HepG2 (cell line): ENCODE data around the gene UQCC5. TPM values are rescaled to one million over a fixed set of nuclear protein-coding genes. Genes with fewer than 3 reads are reported as not detected.

ENCODE experiments used
- AGO2 ChIP-seq: fragments of 200-400 bp; formaldehyde crosslinking; optimal IDR thresholded peaks from 2 replicates; pipeline ENCODE3; 2017; ENCODE audit warnings: mild to moderate bottlenecking, low read depth, low read length, moderate library complexity
- CC2D1A ChIP-seq: sonication (generic); formaldehyde crosslinking; IDR thresholded peaks from 2 replicates; pipeline ENCODE4 v1.8.1; 2023; ENCODE audit warnings: mild to moderate bottlenecking, missing genetic modification reagents
- CENPT ChIP-seq: sonication (generic); formaldehyde crosslinking; IDR thresholded peaks from 2 replicates; pipeline ENCODE4 v1.8.0; 2022; ENCODE audit warnings: low read depth, mild to moderate bottlenecking, moderate library complexity, missing genetic modification reagents
- CSRNP2 ChIP-seq: sonication (generic); formaldehyde crosslinking; conservative IDR thresholded peaks from 2 replicates; pipeline ENCODE4 v1.8.0; 2022; ENCODE audit warnings: low read depth, missing genetic modification reagents
- EP300 ChIP-seq, 3 experiments: sonication (generic) in 1 of 3; formaldehyde crosslinking in 1 of 3; IDR thresholded peaks; 2 replicates each; pipeline versions ENCODE4 v1.5.1 to v1.6.1; 2011 to 2020; ENCODE audit warnings: low read depth in 2 of 3, low read length in 2 of 3, borderline replicate concordance in 1 of 3, improper control_type of control experiment in 1 of 3, mild to moderate bottlenecking in 1 of 3, missing genetic modification reagents in 1 of 3, moderate library complexity in 1 of 3
- KDM2A ChIP-seq: sonication (generic); formaldehyde crosslinking; IDR thresholded peaks from 2 replicates; pipeline ENCODE4 v1.4.0; 2020; ENCODE audit warnings: low read depth, missing genetic modification reagents, borderline replicate concordance
- MAFF ChIP-seq: IDR thresholded peaks from 2 replicates; pipeline ENCODE4 v1.6.1; 2011; ENCODE audit warnings: low read depth, low read length, improper control_type of control experiment
- PLRG1 ChIP-seq: fragments of 450-650 bp; conservative IDR thresholded peaks from 2 replicates; pipeline ENCODE4 v1.6.1; 2016
- RXRB ChIP-seq: IDR thresholded peaks from 2 replicates; pipeline ENCODE4 v1.6.1; 2016; ENCODE audit warnings: borderline replicate concordance, missing genetic modification reagents, missing compliant biosample characterization
- SNAI1 ChIP-seq: sonication (generic); formaldehyde crosslinking; IDR thresholded peaks from 2 replicates; pipeline ENCODE4 v1.5.0; 2020; ENCODE audit warnings: mild to moderate bottlenecking, missing genetic modification reagents, borderline replicate concordance
- ZFP36 ChIP-seq: fragments of 150-350 bp; IDR thresholded peaks from 2 replicates; pipeline ENCODE4 v1.6.1; 2018; ENCODE audit warnings: borderline replicate concordance, low read length, low read depth; ENCODE audit not compliant: partially characterized antibody
- ZNF281 ChIP-seq: sonication (generic); formaldehyde crosslinking; IDR thresholded peaks from 2 replicates; pipeline ENCODE4 v1.4.0; 2020; ENCODE audit warnings: missing genetic modification reagents, borderline replicate concordance
- ZNF547 ChIP-seq: sonication (generic); formaldehyde crosslinking; IDR thresholded peaks from 2 replicates; pipeline ENCODE4 v1.5.1; 2020; ENCODE audit warnings: mild to moderate bottlenecking, missing genetic modification reagents
- ZNF652 ChIP-seq: IDR thresholded peaks from 2 replicates; pipeline ENCODE4 v1.6.1; 2016; ENCODE audit warnings: low read depth, borderline replicate concordance
- ZNF672 ChIP-seq: sonication (generic); formaldehyde crosslinking; IDR thresholded peaks from 2 replicates; pipeline ENCODE4 v1.8.1; 2022; ENCODE audit warnings: missing genetic modification reagents
- ZNF709 ChIP-seq: sonication (generic); formaldehyde crosslinking; IDR thresholded peaks from 2 replicates; pipeline ENCODE4 v1.5.0; 2020; ENCODE audit warnings: mild to moderate bottlenecking, missing genetic modification reagents
- ZNF841 ChIP-seq: sonication (generic); formaldehyde crosslinking; IDR thresholded peaks from 2 replicates; pipeline ENCODE4 v1.8.1; 2023; ENCODE audit warnings: missing genetic modification reagents, borderline replicate concordance
- polyA plus RNA-seq, 8 experiments: library from polyadenylated mRNA; depleted of rRNA in 3 of 8; stranded (reverse) in 7 of 8; unstranded in 1 of 8; fragments of >200 nt; fragmentation: Illumina TruSeq in 4 of 8; extraction: Trizol in 4 of 8; gene quantifications; 2 replicates each; pipeline versions ENCODE4 v1.2.1 to v1.2.3, GENCODE V29; 2011 to 2016; ENCODE audit warnings: low read depth in 4 of 8, missing spikeins in 1 of 8, mixed read lengths in 1 of 8; ENCODE audit not compliant: insufficient read depth in 1 of 8
- total RNA-seq, 5 experiments: library from RNA; depleted of rRNA; stranded (reverse); fragments of >200 nt; fragmentation: Illumina TruSeq; extraction: Trizol; gene quantifications; 2 replicates each; pipeline ENCODE4 v1.2.3, GENCODE V29; 2016; ENCODE audit warnings: low read depth in 1 of 5
- TF ChIP-seq, protein P1 (sequence below): sonication (generic); formaldehyde crosslinking; IDR thresholded peaks from 2 replicates; pipeline ENCODE4 v1.5.0; 2020; ENCODE audit warnings: missing genetic modification reagents
- TF ChIP-seq, protein P2 (sequence below): sonication (generic); formaldehyde crosslinking; IDR thresholded peaks from 2 replicates; pipeline ENCODE4 v1.4.0; 2020; ENCODE audit warnings: missing genetic modification reagents
- TF ChIP-seq, protein P3 (sequence below): sonication (generic); formaldehyde crosslinking; IDR thresholded peaks from 2 replicates; pipeline ENCODE4 v1.4.0; 2020; ENCODE audit warnings: missing genetic modification reagents

Gene UQCC5
- total and polyA plus RNA-seq, 2 of the 13 experiments (the other 11 are each of a cell fraction or from before 2014, with no cell fraction given), result 15.4 to 29.5 TPM

DNA sequence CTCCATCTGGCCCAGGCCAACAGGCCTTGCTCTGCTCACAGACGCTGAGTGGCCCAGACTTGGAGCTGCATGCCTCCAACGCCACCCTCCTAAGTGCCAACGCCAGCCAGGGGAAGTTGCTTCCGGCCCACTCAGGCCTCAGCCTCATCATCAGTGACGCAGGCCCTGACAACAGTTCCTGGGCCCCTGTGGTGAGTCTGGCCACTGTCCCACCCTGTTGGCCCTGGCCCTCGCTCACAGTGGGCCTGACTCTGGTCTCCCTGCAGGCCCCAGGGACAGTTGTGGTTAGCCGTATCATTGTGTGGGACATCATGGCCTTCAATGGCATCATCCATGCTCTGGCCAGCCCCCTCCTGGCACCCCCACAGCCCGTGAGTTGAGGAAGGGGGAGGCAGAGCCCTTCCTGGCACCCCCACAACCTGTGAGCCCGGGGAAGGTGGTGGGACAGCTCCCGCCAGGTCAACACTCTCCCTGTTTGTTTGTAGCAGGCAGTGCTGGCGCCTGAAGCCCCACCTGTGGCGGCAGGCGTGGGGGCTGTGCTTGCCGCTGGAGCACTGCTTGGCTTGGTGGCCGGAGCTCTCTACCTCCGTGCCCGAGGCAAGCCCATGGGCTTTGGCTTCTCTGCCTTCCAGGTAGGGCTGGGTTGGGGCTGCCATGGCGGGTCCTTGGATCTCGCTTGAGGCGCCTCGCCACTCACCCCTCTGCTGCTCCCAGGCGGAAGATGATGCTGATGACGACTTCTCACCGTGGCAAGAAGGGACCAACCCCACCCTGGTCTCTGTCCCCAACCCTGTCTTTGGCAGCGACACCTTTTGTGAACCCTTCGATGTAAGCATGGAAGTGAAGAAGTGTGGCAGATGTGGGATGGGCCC is 12.8 kb upstream of the UQCC5 start (continued):
- TF ChIP-seq, protein P1, sequence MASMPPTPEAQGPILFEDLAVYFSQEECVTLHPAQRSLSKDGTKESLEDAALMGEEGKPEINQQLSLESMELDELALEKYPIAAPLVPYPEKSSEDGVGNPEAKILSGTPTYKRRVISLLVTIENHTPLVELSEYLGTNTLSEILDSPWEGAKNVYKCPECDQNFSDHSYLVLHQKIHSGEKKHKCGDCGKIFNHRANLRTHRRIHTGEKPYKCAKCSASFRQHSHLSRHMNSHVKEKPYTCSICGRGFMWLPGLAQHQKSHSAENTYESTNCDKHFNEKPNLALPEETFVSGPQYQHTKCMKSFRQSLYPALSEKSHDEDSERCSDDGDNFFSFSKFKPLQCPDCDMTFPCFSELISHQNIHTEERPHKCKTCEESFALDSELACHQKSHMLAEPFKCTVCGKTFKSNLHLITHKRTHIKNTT, result no peak
- TF ChIP-seq PLRG1, result no peak
- TF ChIP-seq AGO2, result peak; percentile 96
- TF ChIP-seq ZNF709 (CRISPR knock-in tag), result no peak
- no peak for TF ChIP-seq ZNF281 (CRISPR knock-in tag)
- TF ChIP-seq EP300 (IDR thresholded peaks at IDR 0.05; ENCODE audit: low read depth in 2 of 2, low read length in 2 of 2), result no peak
- no peak for TF ChIP-seq EP300 (CRISPR knock-in tag; IDR thresholded peaks at IDR 0.05; ENCODE audit: borderline replicate concordance)
- TF ChIP-seq RXRB, result no peak
- TF ChIP-seq CENPT (CRISPR knock-in tag), result no peak
- TF ChIP-seq, protein P2, sequence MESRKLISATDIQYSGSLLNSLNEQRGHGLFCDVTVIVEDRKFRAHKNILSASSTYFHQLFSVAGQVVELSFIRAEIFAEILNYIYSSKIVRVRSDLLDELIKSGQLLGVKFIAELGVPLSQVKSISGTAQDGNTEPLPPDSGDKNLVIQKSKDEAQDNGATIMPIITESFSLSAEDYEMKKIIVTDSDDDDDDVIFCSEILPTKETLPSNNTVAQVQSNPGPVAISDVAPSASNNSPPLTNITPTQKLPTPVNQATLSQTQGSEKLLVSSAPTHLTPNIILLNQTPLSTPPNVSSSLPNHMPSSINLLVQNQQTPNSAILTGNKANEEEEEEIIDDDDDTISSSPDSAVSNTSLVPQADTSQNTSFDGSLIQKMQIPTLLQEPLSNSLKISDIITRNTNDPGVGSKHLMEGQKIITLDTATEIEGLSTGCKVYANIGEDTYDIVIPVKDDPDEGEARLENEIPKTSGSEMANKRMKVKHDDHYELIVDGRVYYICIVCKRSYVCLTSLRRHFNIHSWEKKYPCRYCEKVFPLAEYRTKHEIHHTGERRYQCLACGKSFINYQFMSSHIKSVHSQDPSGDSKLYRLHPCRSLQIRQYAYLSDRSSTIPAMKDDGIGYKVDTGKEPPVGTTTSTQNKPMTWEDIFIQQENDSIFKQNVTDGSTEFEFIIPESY (CRISPR knock-in tag), result peak; percentile 48; the same call in 1 of the 2 replicates
- no peak for TF ChIP-seq ZFP36
- no peak for TF ChIP-seq ZNF652 (CRISPR knock-in tag)
- TF ChIP-seq SNAI1 (CRISPR knock-in tag), result no peak
- TF ChIP-seq, protein P3, sequence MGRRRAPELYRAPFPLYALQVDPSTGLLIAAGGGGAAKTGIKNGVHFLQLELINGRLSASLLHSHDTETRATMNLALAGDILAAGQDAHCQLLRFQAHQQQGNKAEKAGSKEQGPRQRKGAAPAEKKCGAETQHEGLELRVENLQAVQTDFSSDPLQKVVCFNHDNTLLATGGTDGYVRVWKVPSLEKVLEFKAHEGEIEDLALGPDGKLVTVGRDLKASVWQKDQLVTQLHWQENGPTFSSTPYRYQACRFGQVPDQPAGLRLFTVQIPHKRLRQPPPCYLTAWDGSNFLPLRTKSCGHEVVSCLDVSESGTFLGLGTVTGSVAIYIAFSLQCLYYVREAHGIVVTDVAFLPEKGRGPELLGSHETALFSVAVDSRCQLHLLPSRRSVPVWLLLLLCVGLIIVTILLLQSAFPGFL, result no peak
- TF ChIP-seq ZNF672 (CRISPR knock-in tag), result no peak
- no peak for TF ChIP-seq MAFF
- TF ChIP-seq ZNF547 (CRISPR knock-in tag), result no peak
- TF ChIP-seq CSRNP2 (CRISPR knock-in tag), result no peak
- no peak for TF ChIP-seq CC2D1A (CRISPR knock-in tag)
- no peak for TF ChIP-seq ZNF841 (CRISPR knock-in tag)
- TF ChIP-seq KDM2A, result peak; percentile 51; the same call in 1 of the 2 replicates
